HG02763 (cell line): ENCODE data around the gene SAMD14.

Experiments
- ATAC-seq: cut with Tn5 transposase; IDR thresholded peaks from one replicate; pipeline ENCODE4 v1.9.1; 2021; ENCODE audit warnings: mild to moderate bottlenecking, moderate library complexity; ENCODE audit not compliant: unreplicated experiment

SAMD14 gene

GRCh38 chr17:50113624-50114320 lies 16.2 kb downstream of the SAMD14 start:
- no peak for ATAC-seq

GRCh38 chr17:50112694-50113093 lies 17.3 kb downstream of the SAMD14 start:
- ATAC-seq, result no peak

- ATAC-seq, result no peak
Measured at GRCh38 chr17:50111673-50112655, 18.0 kb downstream of the SAMD14 start.

GRCh38 chr17:50110591-50111349 lies 19.2 kb downstream of the SAMD14 start:
- no peak for ATAC-seq

- ATAC-seq, result no peak
Measured at GRCh38 chr17:50109785-50110184, 20.2 kb downstream of the SAMD14 start.

GRCh38 chr17:50109207-50109606 lies 20.8 kb downstream of the SAMD14 start:
- ATAC-seq, result no peak

- no peak for ATAC-seq
Measured at GRCh38 chr17:50108556-50108955, 21.4 kb downstream of the SAMD14 start.

- no peak for ATAC-seq
Measured at GRCh38 chr17:50107790-50108414, 22.1 kb downstream of the SAMD14 start.

GRCh38 chr17:50106393-50107131 lies 23.4 kb downstream of the SAMD14 start:
- no peak for ATAC-seq

GRCh38 chr17:50105811-50106210 lies 24.1 kb downstream of the SAMD14 start:
- ATAC-seq, result no peak

- ATAC-seq, result no peak
Measured at GRCh38 chr17:50103941-50104340, 26.0 kb downstream of the SAMD14 start.

- no peak for ATAC-seq
Measured at GRCh38 chr17:50103252-50103651, 26.7 kb downstream of the SAMD14 start.

GRCh38 chr17:50102164-50102991 lies 27.6 kb downstream of the SAMD14 start:
- ATAC-seq, result no peak

GRCh38 chr17:50101346-50102163 lies 28.4 kb downstream of the SAMD14 start:
- no peak for ATAC-seq

- ATAC-seq, result no peak
Measured at GRCh38 chr17:50100921-50101345, 29.0 kb downstream of the SAMD14 start.

- ATAC-seq, result no peak
Measured at GRCh38 chr17:50100480-50100883, 29.5 kb downstream of the SAMD14 start.

- ATAC-seq, result no peak
Measured at GRCh38 chr17:50099003-50099402, 31.0 kb downstream of the SAMD14 start.

GRCh38 chr17:50098583-50098982 lies 31.4 kb downstream of the SAMD14 start:
- ATAC-seq, result no peak
